ENCODE results near the gene OR10A2.
"Not testable (repeated sequence)": the region's sequence is repeated elsewhere in the genome, so short reads cannot be mapped to it uniquely, and the experiment has no call there.

OR10A2 gene

GRCh38 chr11:6862961-6863360 lies at the start of gene OR10A2:
Gene OR10A2, plus strand, starts transcription at chr11:6863057. Its CDS starts 6,698 bp downstream, at chr11:6869755.
- no peak for DNase-seq

GRCh38 chr11:6813656-6814055 lies 49.2 kb upstream of the OR10A2 start:
- no peak for DNase-seq

- DNase-seq = no peak
Observed at GRCh38 chr11:6817694-6818093, 45.2 kb upstream of the OR10A2 start.

GRCh38 chr11:6818967-6819366 lies 43.9 kb upstream of the OR10A2 start:
- DNase-seq = no peak

- no peak for DNase-seq
Observed at GRCh38 chr11:6824136-6824823, 38.6 kb upstream of the OR10A2 start.

GRCh38 chr11:6825231-6825744 lies 37.6 kb upstream of the OR10A2 start:
- no peak for DNase-seq

GRCh38 chr11:6828103-6828502 lies 34.8 kb upstream of the OR10A2 start:
- no peak for DNase-seq

- no peak for DNase-seq
Observed at GRCh38 chr11:6833356-6833755, 29.5 kb upstream of the OR10A2 start.

GRCh38 chr11:6834021-6834420 lies 28.8 kb upstream of the OR10A2 start:
- DNase-seq = no peak

GRCh38 chr11:6841694-6842093 lies 21.2 kb upstream of the OR10A2 start:
- no peak for DNase-seq

- no peak for DNase-seq
Observed at GRCh38 chr11:6843670-6844069, 19.2 kb upstream of the OR10A2 start.

GRCh38 chr11:6844356-6844755 lies 18.5 kb upstream of the OR10A2 start:
- no peak for DNase-seq

- no peak for DNase-seq
Observed at GRCh38 chr11:6845383-6845782, 17.5 kb upstream of the OR10A2 start, which contains the start of gene OR10A5. Gene OR10A5, plus strand, starts transcription at chr11:6845683. Its CDS starts 0 bp downstream, at chr11:6845683.

- DNase-seq = no peak
Observed at GRCh38 chr11:6850526-6850925, 12.3 kb upstream of the OR10A2 start.

GRCh38 chr11:6854801-6855200 lies 8.1 kb upstream of the OR10A2 start:
- not testable (repeated sequence) for DNase-seq

- no peak for DNase-seq
Observed at GRCh38 chr11:6855971-6856541, 6.8 kb upstream of the OR10A2 start.

GRCh38 chr11:6856871-6857270 lies 6.0 kb upstream of the OR10A2 start:
- DNase-seq = no peak

- no peak for DNase-seq
Observed at GRCh38 chr11:6864438-6864837, 1.6 kb downstream of the OR10A2 start.

- DNase-seq = no peak
Observed at GRCh38 chr11:6871278-6871677, 8.4 kb downstream of the OR10A2 start.

GRCh38 chr11:6875761-6876160 lies 12.9 kb downstream of the OR10A2 start:
- no peak for DNase-seq

GRCh38 chr11:6876325-6876724 lies 13.5 kb downstream of the OR10A2 start, which contains the start of gene OR10A4:
Gene OR10A4, plus strand, starts transcription at chr11:6876625. Its CDS starts 23 bp downstream, at chr11:6876648.
- DNase-seq = no peak

GRCh38 chr11:6876914-6877313 lies 14.1 kb downstream of the OR10A2 start:
- no peak for DNase-seq

- no peak for DNase-seq
Observed at GRCh38 chr11:6882751-6883150, 19.9 kb downstream of the OR10A2 start.

Measured in amygdala (tissue), 56 donors.